Aortic smooth muscle cell (primary cell): Measurements from ENCODE around the gene GPR26. TPM values are rescaled to one million over a fixed set of nuclear protein-coding genes. Genes with fewer than 3 reads are reported as not detected.

ENCODE experiments used
- total RNA-seq: library from RNA; depleted of rRNA; stranded (reverse); fragments of >200 nt; gene quantifications from 2 replicates; pipeline ENCODE4 v1.2.3, GENCODE V29; 2014

The GPR26 gene
- total RNA-seq = not detected in 2 replicates

GRCh38 chr10:123666318-123667236 lies at the start of gene GPR26:
Gene GPR26 (plus strand): TSS chr10:123666355. CDS start chr10:123666408, 53 bp downstream.

Other genes with a start within 250 kb of the GPR26 start
- 95.0 and 99.2 TPM in 2 replicates for gene CPXM2, start 225.5 kb downstream of the GPR26 start, total RNA-seq